H1 (cell line): ENCODE results near the gene CDH8. TPM values are rescaled to one million over a fixed set of nuclear protein-coding genes. Genes with fewer than 3 reads are reported as not detected.

Source experiments
- CTCF ChIA-PET: fragments of 300-600 bp; sonication (Branson Sonifier 250); formaldehyde crosslinking; loops from one replicate; lab custom pipeline; 2021; ENCODE audit not compliant: partially characterized antibody; lab: Charles Lee
- POLR2A ChIA-PET: fragments of 300-600 bp; sonication (Branson Sonifier 250); formaldehyde crosslinking; loops from one replicate; lab custom pipeline; 2021; ENCODE audit warnings: inconsistent platforms; ENCODE audit not compliant: partially characterized antibody; lab: Charles Lee
- DNase-seq, 2 experiments: peaks; one replicate each; pipeline versions ENCODE4 v3.0.0 to v3.0.0-alpha.2; 2010 to 2022; ENCODE audit warnings: low spot score in 2 of 2, low read depth in 1 of 2, mixed read lengths in 1 of 2
- FAIRE-seq: peaks from 2 replicates; lab custom pipeline; 2011; peaks lifted over from hg19 to GRCh38; lab: Jason Lieb, UNC
- H2AFZ ChIP-seq: 2 replicates; pipeline ENCODE4 v1.8.1; 2012; ENCODE audit warnings: low read length, inconsistent platforms
- H2AK5ac ChIP-seq: 2 replicates; pipeline ENCODE4 v1.6.1; 2013; ENCODE audit warnings: low read depth, low read length
- H2BK120ac ChIP-seq: replicated peaks from 2 replicates; pipeline ENCODE3; 2013; ENCODE audit warnings: low read depth, low read length, inconsistent platforms
- H2BK12ac ChIP-seq: 2 replicates; pipeline ENCODE4 v1.6.1; 2013; ENCODE audit warnings: low read depth, low read length
- H2BK15ac ChIP-seq: 2 replicates; pipeline ENCODE4 v1.6.1; 2013; ENCODE audit warnings: low read length
- H2BK20ac ChIP-seq: 2 replicates; pipeline ENCODE4 v1.6.1; 2013; ENCODE audit warnings: low read length
- H2BK5ac ChIP-seq: 2 replicates; pipeline ENCODE4 v1.6.1; 2013; ENCODE audit warnings: low read depth, low read length
- H3K14ac ChIP-seq: 2 replicates; pipeline ENCODE4 v1.6.1; 2013; ENCODE audit warnings: inconsistent platforms; ENCODE audit not compliant: insufficient read length
- H3K18ac ChIP-seq: 2 replicates; pipeline ENCODE4 v1.6.1; 2013; ENCODE audit warnings: low read length; ENCODE audit errors: extremely low read depth
- H3K23ac ChIP-seq: 2 replicates; pipeline ENCODE4 v1.6.1; 2013; ENCODE audit warnings: inconsistent platforms; ENCODE audit not compliant: insufficient read length
- H3K23me2 ChIP-seq: 2 replicates; pipeline ENCODE4 v1.6.1; 2013; ENCODE audit warnings: low read depth, low read length
- H3K27ac ChIP-seq: 2 replicates; pipeline ENCODE4 v1.6.1; 2011; ENCODE audit warnings: low read depth, low read length, inconsistent platforms
- H3K27me3 ChIP-seq, 4 experiments: replicated peaks in 1 of 4; 1 replicate in 1 of 4; 2 replicates in 3 of 4; pipeline versions ENCODE4 v1.6.1 to v1.8.1; 2011 to 2013; ENCODE audit warnings: low read length in 3 of 4, mild to moderate bottlenecking in 3 of 4, inconsistent platforms in 2 of 4, mixed read lengths in 2 of 4, moderate library complexity in 1 of 4; ENCODE audit not compliant: control insufficient read depth in 3 of 4, insufficient read depth in 3 of 4; ENCODE audit errors: extremely low read depth in 1 of 4
- H3K36me3 ChIP-seq, 4 experiments: 2 replicates each; pipeline versions ENCODE4 v1.6.1 to v1.8.1; 2011 to 2013; ENCODE audit warnings: mild to moderate bottlenecking in 4 of 4, low read length in 3 of 4, moderate library complexity in 2 of 4, control low read depth in 1 of 4, inconsistent platforms in 1 of 4; ENCODE audit not compliant: insufficient read depth in 4 of 4, control insufficient read depth in 2 of 4
- H3K4ac ChIP-seq: replicated peaks from 2 replicates; pipeline ENCODE3; 2013; ENCODE audit warnings: low read length, low read depth, mixed read lengths, inconsistent platforms; ENCODE audit not compliant: insufficient read length
- H3K4me1 ChIP-seq, 4 experiments: replicated peaks in 1 of 4; 1 replicate in 1 of 4; 2 replicates in 3 of 4; pipeline versions ENCODE4 v1.6.1 to v1.8.1; 2011 to 2013; ENCODE audit warnings: low read length in 3 of 4, inconsistent platforms in 2 of 4, mixed read lengths in 1 of 4; ENCODE audit not compliant: insufficient read depth in 4 of 4, control insufficient read depth in 3 of 4
- H3K4me2 ChIP-seq, 2 experiments: 2 replicates each; pipeline versions ENCODE4 v1.6.1 to v1.8.1; 2011 to 2013; ENCODE audit warnings: low read depth in 2 of 2, low read length in 2 of 2, control low read depth in 1 of 2, inconsistent platforms in 1 of 2, mild to moderate bottlenecking in 1 of 2; ENCODE audit not compliant: insufficient read depth in 1 of 2
- H3K4me3 ChIP-seq, 4 experiments: fragments of 200-600, 300-600 bp in 1 of 4; sonication (generic), shearing (Covaris generic), sonication (Bioruptor Twin) in 1 of 4; 2 replicates each; pipeline versions ENCODE4 v1.5.1 to v1.8.1; 2011 to 2016; ENCODE audit warnings: low read length in 4 of 4, low read depth in 3 of 4, control low read depth in 2 of 4, inconsistent platforms in 2 of 4, mild to moderate bottlenecking in 2 of 4, mixed read lengths in 1 of 4, moderate library complexity in 1 of 4; ENCODE audit not compliant: insufficient read depth in 2 of 4; ENCODE audit errors: extremely low read depth in 1 of 4
- H3K56ac ChIP-seq: replicated peaks from 2 replicates; pipeline ENCODE3; 2013; ENCODE audit warnings: low read depth, mild to moderate bottlenecking, mixed read lengths, low read length, inconsistent platforms; ENCODE audit not compliant: insufficient read length
- H3K79me1 ChIP-seq: 2 replicates; pipeline ENCODE4 v1.6.1; 2013; ENCODE audit warnings: low read depth, low read length, control low read depth
- H3K79me2 ChIP-seq, 2 experiments: 2 replicates each; pipeline versions ENCODE4 v1.6.1 to v1.8.1; 2012 to 2013; ENCODE audit warnings: low read length in 2 of 2, mild to moderate bottlenecking in 2 of 2, inconsistent platforms in 1 of 2; ENCODE audit not compliant: insufficient read depth in 2 of 2, control insufficient read depth in 1 of 2
- H3K9ac ChIP-seq, 4 experiments: replicated peaks in 1 of 4; 1 replicate in 1 of 4; 2 replicates in 3 of 4; pipeline versions ENCODE4 v1.6.1 to v1.8.1; 2011 to 2013; ENCODE audit warnings: low read depth in 3 of 4, low read length in 3 of 4, control low read depth in 2 of 4, mild to moderate bottlenecking in 2 of 4, moderate library complexity in 2 of 4, inconsistent platforms in 1 of 4; ENCODE audit errors: extremely low read depth in 1 of 4
- H3K9me3 ChIP-seq, 2 experiments: 2 replicates each; pipeline versions ENCODE4 v1.6.1 to v1.8.1; 2012 to 2013; ENCODE audit warnings: mild to moderate bottlenecking in 2 of 2, moderate library complexity in 2 of 2, control low read depth in 1 of 2, inconsistent platforms in 1 of 2, low read depth in 1 of 2, low read length in 1 of 2, mixed read lengths in 1 of 2; ENCODE audit not compliant: insufficient read depth in 2 of 2
- H4K20me1 ChIP-seq, 2 experiments: replicated peaks in 1 of 2; 2 replicates each; pipeline versions ENCODE3 to v1.8.1; 2011 to 2013; ENCODE audit warnings: inconsistent platforms in 2 of 2, low read length in 2 of 2, mild to moderate bottlenecking in 1 of 2; ENCODE audit not compliant: insufficient read depth in 2 of 2, control insufficient read depth in 1 of 2
- H4K5ac ChIP-seq: 2 replicates; pipeline ENCODE4 v1.6.1; 2013; ENCODE audit warnings: low read length, low read depth, mixed read lengths, inconsistent platforms; ENCODE audit not compliant: insufficient read length
- H4K8ac ChIP-seq: 2 replicates; pipeline ENCODE4 v1.8.0; 2013; ENCODE audit warnings: mild to moderate bottlenecking, moderate library complexity, low read length, inconsistent platforms; ENCODE audit not compliant: insufficient read depth; ENCODE audit errors: extremely low read depth
- H4K91ac ChIP-seq: replicated peaks from 2 replicates; pipeline ENCODE3; 2013; ENCODE audit warnings: low read length, mixed read lengths, inconsistent platforms; ENCODE audit not compliant: insufficient read length
- CEBPB ChIP-seq: IDR thresholded peaks from 2 replicates; pipeline ENCODE4 v1.6.1; 2012; ENCODE audit warnings: low read depth, low read length
- CTBP2 ChIP-seq: IDR thresholded peaks from 2 replicates; pipeline ENCODE4 v1.7.0; 2011; ENCODE audit warnings: borderline replicate concordance, mild to moderate bottlenecking, moderate library complexity, mixed read lengths, low read length; ENCODE audit not compliant: insufficient read depth, insufficient read length
- MAFK ChIP-seq: IDR thresholded peaks from 2 replicates; pipeline ENCODE4 v1.6.1; 2012; ENCODE audit warnings: low read depth, mild to moderate bottlenecking, improper control_type of control experiment, low read length
- TAF7 ChIP-seq: optimal IDR thresholded peaks from 2 replicates; pipeline ENCODE3; 2011; ENCODE audit warnings: low read depth, mild to moderate bottlenecking, inconsistent platforms, low read length, moderate library complexity, borderline replicate concordance
- ZNF274 ChIP-seq: IDR thresholded peaks from 2 replicates; pipeline ENCODE4 v1.7.0; 2012; ENCODE audit warnings: low read length, borderline replicate concordance; ENCODE audit errors: extremely low read depth
- WGBS, 2 experiments: shearing (Covaris generic) in 1 of 2; methylation state at CpG; one replicate each; pipeline versions ENCODE4 v1.1.6 to v1.1.7; 2013 to 2015; ENCODE audit warnings: low lambda C conversion rate in 2 of 2, mixed read lengths in 2 of 2, inconsistent platforms in 1 of 2, low coverage in 1 of 2, missing lambda C conversion rate in 1 of 2; ENCODE audit not compliant: insufficient replicate concordance in 2 of 2, insufficient coverage in 1 of 2, insufficient read length in 1 of 2; ENCODE audit errors: extremely low coverage in 1 of 2, missing lambda C conversion rate in 1 of 2; 5-methylcytosine and 5-hydroxymethylcytosine counted together
- polyA plus RNA-seq, 7 experiments: library from polyadenylated mRNA; depleted of rRNA in 3 of 7; stranded (reverse) in 5 of 7; unstranded in 2 of 7; fragments of >200 nt in 5 of 7; fragments of 200-250 nt in 2 of 7; gene quantifications; 1 replicate in 5 of 7; 2 replicates in 1 of 7; 4 replicates in 1 of 7; pipeline versions ENCODE4 v1.2.1 to v1.2.3, GENCODE V29; 2011 to 2013; ENCODE audit warnings: missing spikeins in 2 of 7, mixed read lengths in 2 of 7
- total RNA-seq: library from RNA; stranded (reverse); fragmentation: NEBNext Ultra II Directional; extraction: Animal tissue kit (Norgen Biotek cat#: 25700); gene quantifications from 2 replicates; pipeline ENCODE4 v1.2.1, GENCODE V29; 2021

CDH8 gene
- total and polyA plus RNA-seq, 2 of the 8 experiments (the other 6 are each of a cell fraction or from before 2014, with no cell fraction given), result 7.7 to 8.4 TPM

GRCh38 chr16:62066747-62067146 lies 30.5 kb upstream of the CDH8 start:
- 93% methylated on average over 5 of the region's 5 CpGs; no CpG with 5 or more reads in 1 of the 2 experiments for WGBS, 2 experiments

More at GRCh38 chr16:62066747-62067146, 30.5 kb upstream of the CDH8 start:
- DNase-seq, result no peak
- H4K5ac ChIP-seq, result no peak overlapping the region
- H2BK120ac ChIP-seq, result no peak overlapping the region
- H3K36me3 ChIP-seq, result no peaks in the 10 kb centered on the region
- H3K79me1 ChIP-seq, result no peaks in the 10 kb centered on the region
- no peak overlapping the region for H3K23ac ChIP-seq
- H3K9me3 ChIP-seq, result no peaks in the 10 kb centered on the region
- H2BK20ac ChIP-seq, result no peak overlapping the region
- no peaks in the 10 kb centered on the region for H3K79me2 ChIP-seq
- no peak for FAIRE-seq
- CTCF ChIA-PET, result interaction anchor here (0.5 to 4.6 kb wide), 7 partner anchors 12 to 254 kb away, joined by 3 to 41 read pairs (median 4); partner anchors contain the start of gene CDH8
- TF ChIP-seq TAF7, result no peak
- TF ChIP-seq CTBP2, result no peak
- no peak for TF ChIP-seq CEBPB
- TF ChIP-seq ZNF274, result no peak
- no peak for TF ChIP-seq MAFK
- no peak overlapping the region for H3K14ac ChIP-seq
- no peak overlapping the region for H3K18ac ChIP-seq
- no peak overlapping the region for H2BK5ac ChIP-seq
- no peak overlapping the region for H3K27ac ChIP-seq
- POLR2A ChIA-PET, result interaction anchor here (0.6 kb wide), 1 partner anchor 176 kb away, joined by 5 read pairs; no protein-coding TSS in a partner anchor
- H3K4me2 ChIP-seq, result no peak overlapping the region
- no peak overlapping the region for H2AK5ac ChIP-seq
- H3K4ac ChIP-seq, result no peak overlapping the region
- H3K9ac ChIP-seq, result no peak overlapping the region
- no peak overlapping the region for H2BK12ac ChIP-seq
- H3K27me3 ChIP-seq, result no peaks in the 10 kb centered on the region
- no peak overlapping the region for H3K4me3 ChIP-seq
- H2BK15ac ChIP-seq, result no peak overlapping the region
- H4K8ac ChIP-seq, result no peak overlapping the region
- H3K23me2 ChIP-seq, result no peaks in the 10 kb centered on the region; the same call in 1 of the 2 replicates
- H3K4me1 ChIP-seq, result peaks cover 0 to 6% (median 1%) of the 10 kb centered on the region in 4 experiments; a peak in 3 of 7 replicates
- H4K91ac ChIP-seq, result no peak overlapping the region
- H3K56ac ChIP-seq, result no peak overlapping the region
- no peaks in the 10 kb centered on the region for H4K20me1 ChIP-seq
- no peak overlapping the region for H2AFZ ChIP-seq
